PC-9 (cell line): ENCODE results near the gene SLC26A4.

ENCODE experiments used
- CTCF ChIP-seq: fragments of 200-600 bp; sonication (generic); conservative IDR thresholded peaks from 2 replicates; pipeline ENCODE4 v1.6.1; 2017; ENCODE audit warnings: mixed run types, antibody characterized with exemption, mild to moderate bottlenecking, moderate library complexity
- EZH2 ChIP-seq: fragments of 200-600 bp; sonication (generic); IDR thresholded peaks from 2 replicates; pipeline ENCODE4 v1.8.0; 2017; ENCODE audit warnings: antibody characterized with exemption, low read depth

GRCh38 chr7:107696330-107696946 is 35.8 kb downstream of the SLC26A4 start:
- no peak for TF ChIP-seq CTCF
- no peak for TF ChIP-seq EZH2
